Fibroblast of villous mesenchyme (primary cell): ENCODE results near the gene ABCC4. TPM values are rescaled to one million over a fixed set of nuclear protein-coding genes. Genes with fewer than 3 reads are reported as not detected.

ENCODE experiments used
- DNase-seq: peaks from one replicate; pipeline ENCODE4 v3.0.0-alpha.2; 2010; ENCODE audit warnings: low read depth
- H3K4me3 ChIP-seq: 2 replicates; pipeline ENCODE4 v1.5.1; 2011; ENCODE audit warnings: low read depth, mild to moderate bottlenecking, low read length
- total RNA-seq: library from RNA; depleted of rRNA; stranded (reverse); fragments of >200 nt; gene quantifications from 2 replicates; pipeline ENCODE4 v1.2.3, GENCODE V29; 2012
- TF ChIP-seq, protein P1 (sequence below): IDR thresholded peaks from 2 replicates; pipeline ENCODE4 v1.5.1; 2012; ENCODE audit warnings: low read depth, mild to moderate bottlenecking, low read length; ENCODE audit not compliant: insufficient read depth

Gene ABCC4
- total RNA-seq, 1 donor = 56.6 TPM

DNA sequence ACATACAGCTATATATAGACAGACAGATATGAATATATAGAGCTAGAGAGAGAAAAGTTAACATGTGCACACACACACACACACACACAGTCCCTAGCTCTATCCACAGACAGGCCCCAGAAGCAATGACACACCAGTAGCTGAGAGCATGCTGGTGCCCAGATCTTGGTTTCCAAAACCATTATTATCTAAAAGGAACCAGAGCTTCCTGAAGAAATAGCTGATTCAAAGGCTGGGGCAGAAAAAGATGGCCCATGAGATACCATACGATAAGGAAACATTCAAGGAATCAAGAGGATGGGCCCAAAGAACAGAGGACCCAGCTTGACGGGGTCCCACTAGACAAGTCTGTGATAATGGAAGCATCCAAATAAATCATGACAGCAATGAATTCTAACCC, 53.4 kb downstream of the ABCC4 start:
- TF ChIP-seq, protein P1, sequence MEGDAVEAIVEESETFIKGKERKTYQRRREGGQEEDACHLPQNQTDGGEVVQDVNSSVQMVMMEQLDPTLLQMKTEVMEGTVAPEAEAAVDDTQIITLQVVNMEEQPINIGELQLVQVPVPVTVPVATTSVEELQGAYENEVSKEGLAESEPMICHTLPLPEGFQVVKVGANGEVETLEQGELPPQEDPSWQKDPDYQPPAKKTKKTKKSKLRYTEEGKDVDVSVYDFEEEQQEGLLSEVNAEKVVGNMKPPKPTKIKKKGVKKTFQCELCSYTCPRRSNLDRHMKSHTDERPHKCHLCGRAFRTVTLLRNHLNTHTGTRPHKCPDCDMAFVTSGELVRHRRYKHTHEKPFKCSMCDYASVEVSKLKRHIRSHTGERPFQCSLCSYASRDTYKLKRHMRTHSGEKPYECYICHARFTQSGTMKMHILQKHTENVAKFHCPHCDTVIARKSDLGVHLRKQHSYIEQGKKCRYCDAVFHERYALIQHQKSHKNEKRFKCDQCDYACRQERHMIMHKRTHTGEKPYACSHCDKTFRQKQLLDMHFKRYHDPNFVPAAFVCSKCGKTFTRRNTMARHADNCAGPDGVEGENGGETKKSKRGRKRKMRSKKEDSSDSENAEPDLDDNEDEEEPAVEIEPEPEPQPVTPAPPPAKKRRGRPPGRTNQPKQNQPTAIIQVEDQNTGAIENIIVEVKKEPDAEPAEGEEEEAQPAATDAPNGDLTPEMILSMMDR = no peak
- no peak overlapping the region for H3K4me3 ChIP-seq
- DNase-seq = no peak

DNA sequence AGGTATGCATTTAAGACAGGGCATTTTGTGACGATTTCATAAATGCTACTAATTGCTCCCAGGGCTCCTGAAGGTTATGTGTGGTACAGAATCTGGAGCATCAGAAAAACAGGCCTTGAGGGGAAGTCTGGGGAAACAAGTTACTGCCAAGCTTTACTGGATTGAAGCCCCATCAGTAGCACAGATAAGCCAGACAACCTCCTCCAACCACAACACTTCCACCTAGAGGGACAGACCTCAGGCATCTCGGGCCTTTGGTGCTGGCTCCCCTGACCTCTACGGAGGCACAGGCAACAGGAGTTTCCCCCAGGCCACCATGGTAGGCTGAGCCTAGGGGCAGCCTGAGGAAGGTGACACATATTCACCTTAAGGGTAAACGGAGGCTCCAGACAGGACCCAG, 54.1 kb downstream of the ABCC4 start:
- DNase-seq = no peak
- H3K4me3 ChIP-seq = no peak overlapping the region
- TF ChIP-seq, protein P1 = no peak

- H3K4me3 ChIP-seq = no peak overlapping the region
- TF ChIP-seq, protein P1 = no peak
- DNase-seq = no peak
These were observed 54.8 kb downstream of the ABCC4 start for GRCh38 chr13:95246292-95247082.

DNA sequence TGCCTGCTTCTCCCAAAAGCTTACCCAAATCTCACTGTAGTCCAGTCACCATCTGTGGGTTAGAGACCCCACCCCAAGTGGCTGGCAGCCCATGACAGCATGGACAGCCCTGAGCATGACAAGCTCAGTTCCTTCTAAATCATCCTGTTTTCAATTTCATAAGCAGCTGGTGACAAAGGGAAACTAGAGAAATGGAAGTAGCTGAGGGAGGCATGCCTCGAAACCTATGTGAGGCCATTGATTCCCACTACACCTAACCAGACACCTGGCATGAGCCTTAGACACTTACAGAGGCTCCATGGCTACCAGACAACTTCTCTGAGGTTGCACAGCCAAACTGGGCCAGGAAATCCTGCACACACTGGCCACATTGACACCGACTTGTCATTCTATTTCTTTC, 56.2 kb downstream of the ABCC4 start:
- no peak overlapping the region for H3K4me3 ChIP-seq
- TF ChIP-seq, protein P1 = no peak
- DNase-seq = no peak

- no peak overlapping the region for H3K4me3 ChIP-seq
- no peak for DNase-seq
- TF ChIP-seq, protein P1 = no peak
These were observed 58.0 kb downstream of the ABCC4 start for GRCh38 chr13:95243207-95243606.

GRCh38 chr13:95241321-95241720, 59.9 kb downstream of the ABCC4 start:
- no peak for DNase-seq

More at GRCh38 chr13:95241321-95241720, 59.9 kb downstream of the ABCC4 start:
- no peak overlapping the region for H3K4me3 ChIP-seq
- TF ChIP-seq, protein P1 = no peak
